HEK293 (cell line): ENCODE measurements around the gene ID1.

ENCODE experiments used
- CTCF ChIA-PET: fragments of 350-600 bp; formaldehyde crosslinking; extraction: SDS; loops from one replicate; lab custom pipeline; 2021; ENCODE audit warnings: antibody characterized with exemption; lab: Yijun Ruan, JAX
- POLR2A ChIA-PET: fragments of 300-600 bp; formaldehyde crosslinking; extraction: SDS; loops from one replicate; lab custom pipeline; 2020; ENCODE audit warnings: antibody characterized with exemption, inconsistent platforms; lab: Yijun Ruan, JAX
- H3K27ac ChIP-seq: fragments of 200-500 bp; sonication (Bioruptor generic); 2 replicates; pipeline ENCODE4 v1.5.1; 2014; ENCODE audit warnings: low read depth, low read length, control low read depth, inconsistent platforms; ENCODE audit errors: extremely low read depth
- H3K36me3 ChIP-seq, 2 experiments: fragments of 200-500 bp in 1 of 2; sonication (Bioruptor generic) in 1 of 2; 1 replicate in 1 of 2; 2 replicates in 1 of 2; pipeline ENCODE4 v1.5.1; 2014 to 2017; ENCODE audit warnings: inconsistent platforms in 2 of 2, low read length in 2 of 2; ENCODE audit not compliant: control insufficient read depth in 2 of 2, insufficient read depth in 1 of 2
- H3K4me1 ChIP-seq: fragments of 200-500 bp; sonication (Bioruptor generic); 2 replicates; pipeline ENCODE4 v1.5.1; 2014; ENCODE audit warnings: mild to moderate bottlenecking, low read length, inconsistent platforms; ENCODE audit not compliant: control insufficient read depth, insufficient read depth
- H3K4me3 ChIP-seq: 2 replicates; pipeline ENCODE4 v1.5.1; 2011; ENCODE audit warnings: low read depth, mild to moderate bottlenecking, control low read depth, low read length, moderate library complexity
- H3K9me3 ChIP-seq: fragments of 200-500 bp; sonication (Bioruptor generic); 2 replicates; pipeline ENCODE4 v1.5.1; 2014; ENCODE audit warnings: low read depth, low read length, inconsistent platforms; ENCODE audit not compliant: control insufficient read depth, insufficient read depth
- FEZF1 ChIP-seq: fragments of 450-650 bp; formaldehyde crosslinking; IDR thresholded peaks from 2 replicates; pipeline ENCODE4 v1.5.1; 2016; ENCODE audit warnings: missing biosample characterization, missing genetic modification characterization
- KLF10 ChIP-seq: fragments of 450-650 bp; IDR thresholded peaks from 2 replicates; pipeline ENCODE4 v1.5.1; 2018; ENCODE audit warnings: missing biosample characterization, mild to moderate bottlenecking, missing genetic modification characterization
- KLF9 ChIP-seq: fragments of 450-650 bp; formaldehyde crosslinking; IDR thresholded peaks from 2 replicates; pipeline ENCODE4 v1.5.1; 2016; ENCODE audit warnings: missing biosample characterization, missing genetic modification characterization, low read depth
- MEIS1 ChIP-seq: sonication (generic); formaldehyde crosslinking; IDR thresholded peaks from 2 replicates; pipeline ENCODE4 v1.8.1; 2022; ENCODE audit warnings: missing genetic modification reagents, mild to moderate bottlenecking, borderline replicate concordance
- SCRT2 ChIP-seq: fragments of 450-650 bp; formaldehyde crosslinking; IDR thresholded peaks from 2 replicates; pipeline ENCODE4 v1.5.1; 2016; ENCODE audit warnings: missing biosample characterization, missing genetic modification characterization
- ZBTB8A ChIP-seq: fragments of 450-650 bp; formaldehyde crosslinking; IDR thresholded peaks from 2 replicates; pipeline ENCODE4 v1.5.1; 2016; ENCODE audit warnings: missing biosample characterization, missing genetic modification characterization
- ZFP41 ChIP-seq: fragments of 450-650 bp; formaldehyde crosslinking; IDR thresholded peaks from 2 replicates; pipeline ENCODE4 v1.5.1; 2016; ENCODE audit warnings: missing biosample characterization, missing genetic modification characterization, borderline replicate concordance
- ZIC2 ChIP-seq: fragments of 450-650 bp; formaldehyde crosslinking; IDR thresholded peaks from 2 replicates; pipeline ENCODE4 v1.5.1; 2016; ENCODE audit warnings: missing biosample characterization, missing genetic modification characterization
- ZNF175 ChIP-seq: fragments of 450-650 bp; formaldehyde crosslinking; IDR thresholded peaks from 2 replicates; pipeline ENCODE4 v1.5.1; 2016; ENCODE audit warnings: missing biosample characterization, missing genetic modification characterization
- ZNF184 ChIP-seq: fragments of 450-650 bp; IDR thresholded peaks from 2 replicates; pipeline ENCODE4 v1.5.1; 2018; ENCODE audit warnings: missing biosample characterization, mild to moderate bottlenecking, missing genetic modification characterization
- ZNF214 ChIP-seq: fragments of 450-650 bp; formaldehyde crosslinking; IDR thresholded peaks from 2 replicates; pipeline ENCODE4 v1.5.1; 2017; ENCODE audit warnings: missing biosample characterization, mild to moderate bottlenecking, missing genetic modification characterization, borderline replicate concordance
- ZNF223 ChIP-seq: fragments of 450-650 bp; formaldehyde crosslinking; IDR thresholded peaks from 2 replicates; pipeline ENCODE4 v1.5.1; 2016; ENCODE audit warnings: missing biosample characterization, missing genetic modification characterization
- ZNF266 ChIP-seq: fragments of 450-650 bp; formaldehyde crosslinking; IDR thresholded peaks from 2 replicates; pipeline ENCODE4 v1.5.1; 2016; ENCODE audit warnings: missing biosample characterization, missing genetic modification characterization, low read depth
- ZNF341 ChIP-seq: fragments of 450-650 bp; formaldehyde crosslinking; IDR thresholded peaks from 2 replicates; pipeline ENCODE4; 2016; ENCODE audit warnings: low read depth, missing biosample characterization, missing genetic modification characterization
- ZNF366 ChIP-seq: fragments of 450-650 bp; formaldehyde crosslinking; conservative IDR thresholded peaks from 2 replicates; pipeline ENCODE4 v1.5.1; 2016; ENCODE audit warnings: missing biosample characterization, missing genetic modification characterization
- ZNF473 ChIP-seq: fragments of 450-650 bp; formaldehyde crosslinking; IDR thresholded peaks from 2 replicates; pipeline ENCODE4 v1.5.1; 2017; ENCODE audit warnings: missing biosample characterization, missing genetic modification characterization
- ZNF48 ChIP-seq: fragments of 450-650 bp; formaldehyde crosslinking; IDR thresholded peaks from 2 replicates; pipeline ENCODE4 v1.5.1; 2016; ENCODE audit warnings: missing biosample characterization, missing genetic modification characterization
- ZNF501 ChIP-seq: fragments of 450-650 bp; formaldehyde crosslinking; IDR thresholded peaks from 2 replicates; pipeline ENCODE4 v1.5.1; 2016; ENCODE audit warnings: missing biosample characterization, missing genetic modification characterization
- ZNF510 ChIP-seq: fragments of 450-650 bp; formaldehyde crosslinking; IDR thresholded peaks from 2 replicates; pipeline ENCODE4 v1.5.1; 2018; ENCODE audit warnings: mild to moderate bottlenecking, missing genetic modification characterization, missing biosample characterization; ENCODE audit not compliant: insufficient replicate concordance
- ZNF514 ChIP-seq: fragments of 450-650 bp; formaldehyde crosslinking; IDR thresholded peaks from 2 replicates; pipeline ENCODE4 v1.5.1; 2016; ENCODE audit warnings: missing biosample characterization, missing genetic modification characterization
- ZNF596 ChIP-seq: fragments of 450-650 bp; IDR thresholded peaks from 2 replicates; pipeline ENCODE4 v1.5.0; 2018; ENCODE audit warnings: missing biosample characterization, mild to moderate bottlenecking, missing genetic modification characterization, moderate library complexity
- ZNF747 ChIP-seq: fragments of 450-650 bp; formaldehyde crosslinking; IDR thresholded peaks from 2 replicates; pipeline ENCODE4 v1.5.1; 2016; ENCODE audit warnings: missing biosample characterization, missing genetic modification characterization
- ZNF785 ChIP-seq: fragments of 450-650 bp; formaldehyde crosslinking; IDR thresholded peaks from 2 replicates; pipeline ENCODE4 v1.5.1; 2016; ENCODE audit warnings: missing biosample characterization, missing genetic modification characterization
- TF ChIP-seq, protein P1 (sequence below): fragments of 450-650 bp; formaldehyde crosslinking; IDR thresholded peaks from 2 replicates; pipeline ENCODE4 v1.5.1; 2016; ENCODE audit warnings: missing biosample characterization, missing genetic modification characterization
- TF ChIP-seq, protein P2 (sequence below): fragments of 450-650 bp; formaldehyde crosslinking; IDR thresholded peaks from 2 replicates; pipeline ENCODE4 v1.5.0; 2017; ENCODE audit warnings: missing biosample characterization, missing genetic modification characterization, borderline replicate concordance
- TF ChIP-seq, protein P3 (sequence below): fragments of 450-650 bp; IDR thresholded peaks from 2 replicates; pipeline ENCODE4 v1.5.1; 2018; ENCODE audit warnings: missing biosample characterization, missing genetic modification characterization

The ID1 gene

DNA sequence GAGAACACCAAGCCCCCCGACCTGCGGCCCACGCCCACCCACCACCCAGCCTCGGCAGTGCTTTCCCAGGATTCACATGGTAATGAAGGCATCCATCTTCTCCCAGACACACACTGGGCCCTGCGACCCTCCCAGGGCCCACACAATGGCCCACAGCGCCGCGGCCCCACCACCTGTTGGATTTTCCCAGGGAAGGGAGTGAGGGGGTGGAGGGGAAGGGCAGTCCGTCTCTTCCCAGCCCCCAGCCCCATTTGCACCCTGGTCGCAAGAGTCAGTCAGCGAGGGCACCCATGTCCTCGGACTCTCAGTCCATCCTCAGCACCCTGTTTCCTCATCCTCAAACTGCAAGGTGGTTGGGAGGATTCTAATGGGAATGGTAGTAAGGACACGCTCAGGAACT lies 23.7 kb upstream of the ID1 start:
- TF ChIP-seq SCRT2 (tag by site-specific recombination) (peak; percentile 68), ZNF510 (tag by site-specific recombination) (no peak), KLF10 (tag by site-specific recombination) (no peak), ZNF501 (tag by site-specific recombination) (no peak), ZBTB8A (tag by site-specific recombination) (no peak), ZNF366 (tag by site-specific recombination) (no peak), ZIC2 (no peak)
- no peak overlapping the region for H3K4me3 ChIP-seq
- H3K9me3 ChIP-seq, result no peaks in the 10 kb centered on the region
- H3K36me3 ChIP-seq, result no peaks in the 10 kb centered on the region
- CTCF ChIA-PET, result no interaction called here
- peaks cover 3% of the 10 kb centered on the region; the same call in 1 of the 2 replicates for H3K4me1 ChIP-seq
- POLR2A ChIA-PET, result no interaction called here
- no peak overlapping the region for H3K27ac ChIP-seq

DNA sequence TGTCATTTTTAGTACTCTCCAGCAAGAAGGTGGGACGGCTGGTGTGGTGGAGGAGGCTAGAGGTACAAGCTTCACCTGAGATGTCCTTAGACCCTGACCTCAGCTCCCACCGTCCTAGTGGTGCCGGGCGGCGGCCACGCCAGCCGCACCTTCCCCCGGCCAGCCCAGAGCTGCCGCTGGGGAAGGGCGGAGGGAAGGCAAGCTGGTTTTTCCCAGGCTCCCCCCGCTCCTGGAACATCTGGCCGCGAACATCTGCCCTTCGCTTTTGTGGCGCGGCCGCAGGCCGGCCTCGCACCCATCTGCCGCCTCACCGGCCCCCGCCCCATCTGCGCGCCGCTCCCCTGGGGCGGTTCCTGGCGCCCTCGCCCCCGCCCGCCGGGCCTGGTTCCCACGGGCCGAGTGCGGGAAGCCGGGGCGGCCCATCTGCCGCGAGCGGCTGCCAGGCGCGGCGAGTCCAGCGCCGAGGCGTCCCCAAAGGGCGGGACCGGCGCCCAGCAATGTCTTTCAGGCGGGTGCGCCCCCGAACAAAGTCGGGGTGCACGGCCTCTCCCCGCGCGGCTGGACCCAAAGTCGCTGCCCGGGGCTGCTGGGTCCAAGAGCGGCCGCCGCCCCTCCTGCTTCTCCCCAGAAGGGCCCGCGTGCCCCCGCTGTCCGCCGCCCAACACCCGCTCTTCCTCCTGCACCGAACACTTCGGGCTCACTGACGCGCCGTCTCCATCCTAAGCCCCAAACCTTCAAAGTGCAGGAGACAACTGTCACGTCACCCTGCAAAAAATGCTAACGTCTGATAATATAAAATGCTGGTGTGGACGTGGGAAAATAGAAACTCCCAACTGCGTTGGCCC lies 17.3 kb upstream of the ID1 start:
- ChIA-PET CTCF (interaction anchor here (1.0 to 1.2 kb wide), 6 partner anchors 10 to 29 kb away, joined by 3 to 6 read pairs (median 4); no protein-coding TSS in a partner anchor), POLR2A (interaction anchor here (0.6 to 2.3 kb wide), 4 partner anchors 8 to 42 kb away, joined by 4 to 10 read pairs (median 8); partner anchors contain the start of gene ID1)
- TF ChIP-seq ZNF473 (tag by site-specific recombination) (no peak), ZNF341 (tag by site-specific recombination) (no peak), ZNF48 (tag by site-specific recombination) (no peak), ZNF785 (no peak), ZNF223 (tag by site-specific recombination) (no peak), FEZF1 (tag by site-specific recombination) (no peak), ZNF514 (tag by site-specific recombination) (no peak), MEIS1 (CRISPR knock-in tag) (no peak), ZFP41 (tag by site-specific recombination) (no peak), ZNF266 (tag by site-specific recombination) (no peak), KLF9 (tag by site-specific recombination) (no peak), ZNF747 (no peak), ZNF175 (tag by site-specific recombination) (no peak), ZNF184 (no peak), ZNF596 (no peak), ZNF214 (tag by site-specific recombination) (no peak)
- TF ChIP-seq, protein P1, sequence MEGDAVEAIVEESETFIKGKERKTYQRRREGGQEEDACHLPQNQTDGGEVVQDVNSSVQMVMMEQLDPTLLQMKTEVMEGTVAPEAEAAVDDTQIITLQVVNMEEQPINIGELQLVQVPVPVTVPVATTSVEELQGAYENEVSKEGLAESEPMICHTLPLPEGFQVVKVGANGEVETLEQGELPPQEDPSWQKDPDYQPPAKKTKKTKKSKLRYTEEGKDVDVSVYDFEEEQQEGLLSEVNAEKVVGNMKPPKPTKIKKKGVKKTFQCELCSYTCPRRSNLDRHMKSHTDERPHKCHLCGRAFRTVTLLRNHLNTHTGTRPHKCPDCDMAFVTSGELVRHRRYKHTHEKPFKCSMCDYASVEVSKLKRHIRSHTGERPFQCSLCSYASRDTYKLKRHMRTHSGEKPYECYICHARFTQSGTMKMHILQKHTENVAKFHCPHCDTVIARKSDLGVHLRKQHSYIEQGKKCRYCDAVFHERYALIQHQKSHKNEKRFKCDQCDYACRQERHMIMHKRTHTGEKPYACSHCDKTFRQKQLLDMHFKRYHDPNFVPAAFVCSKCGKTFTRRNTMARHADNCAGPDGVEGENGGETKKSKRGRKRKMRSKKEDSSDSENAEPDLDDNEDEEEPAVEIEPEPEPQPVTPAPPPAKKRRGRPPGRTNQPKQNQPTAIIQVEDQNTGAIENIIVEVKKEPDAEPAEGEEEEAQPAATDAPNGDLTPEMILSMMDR (tag by site-specific recombination), result no peak
- TF ChIP-seq, protein P2, sequence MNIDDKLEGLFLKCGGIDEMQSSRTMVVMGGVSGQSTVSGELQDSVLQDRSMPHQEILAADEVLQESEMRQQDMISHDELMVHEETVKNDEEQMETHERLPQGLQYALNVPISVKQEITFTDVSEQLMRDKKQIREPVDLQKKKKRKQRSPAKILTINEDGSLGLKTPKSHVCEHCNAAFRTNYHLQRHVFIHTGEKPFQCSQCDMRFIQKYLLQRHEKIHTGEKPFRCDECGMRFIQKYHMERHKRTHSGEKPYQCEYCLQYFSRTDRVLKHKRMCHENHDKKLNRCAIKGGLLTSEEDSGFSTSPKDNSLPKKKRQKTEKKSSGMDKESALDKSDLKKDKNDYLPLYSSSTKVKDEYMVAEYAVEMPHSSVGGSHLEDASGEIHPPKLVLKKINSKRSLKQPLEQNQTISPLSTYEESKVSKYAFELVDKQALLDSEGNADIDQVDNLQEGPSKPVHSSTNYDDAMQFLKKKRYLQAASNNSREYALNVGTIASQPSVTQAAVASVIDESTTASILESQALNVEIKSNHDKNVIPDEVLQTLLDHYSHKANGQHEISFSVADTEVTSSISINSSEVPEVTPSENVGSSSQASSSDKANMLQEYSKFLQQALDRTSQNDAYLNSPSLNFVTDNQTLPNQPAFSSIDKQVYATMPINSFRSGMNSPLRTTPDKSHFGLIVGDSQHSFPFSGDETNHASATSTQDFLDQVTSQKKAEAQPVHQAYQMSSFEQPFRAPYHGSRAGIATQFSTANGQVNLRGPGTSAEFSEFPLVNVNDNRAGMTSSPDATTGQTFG (tag by site-specific recombination), result no peak
- TF ChIP-seq, protein P3, sequence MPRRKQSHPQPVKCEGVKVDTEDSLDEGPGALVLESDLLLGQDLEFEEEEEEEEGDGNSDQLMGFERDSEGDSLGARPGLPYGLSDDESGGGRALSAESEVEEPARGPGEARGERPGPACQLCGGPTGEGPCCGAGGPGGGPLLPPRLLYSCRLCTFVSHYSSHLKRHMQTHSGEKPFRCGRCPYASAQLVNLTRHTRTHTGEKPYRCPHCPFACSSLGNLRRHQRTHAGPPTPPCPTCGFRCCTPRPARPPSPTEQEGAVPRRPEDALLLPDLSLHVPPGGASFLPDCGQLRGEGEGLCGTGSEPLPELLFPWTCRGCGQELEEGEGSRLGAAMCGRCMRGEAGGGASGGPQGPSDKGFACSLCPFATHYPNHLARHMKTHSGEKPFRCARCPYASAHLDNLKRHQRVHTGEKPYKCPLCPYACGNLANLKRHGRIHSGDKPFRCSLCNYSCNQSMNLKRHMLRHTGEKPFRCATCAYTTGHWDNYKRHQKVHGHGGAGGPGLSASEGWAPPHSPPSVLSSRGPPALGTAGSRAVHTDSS (tag by site-specific recombination), result no peak
- H3K4me1 ChIP-seq, result peaks cover 3% of the 10 kb centered on the region; the same call in 1 of the 2 replicates
- no peaks in the 10 kb centered on the region for H3K36me3 ChIP-seq
- no peak overlapping the region for H3K4me3 ChIP-seq
- no peak overlapping the region for H3K27ac ChIP-seq
- H3K9me3 ChIP-seq, result no peaks in the 10 kb centered on the region
